ENCODE data around the gene NT5DC3. TPM values are rescaled to one million over a fixed set of nuclear protein-coding genes. Genes with fewer than 3 reads are reported as not detected.

NT5DC3 gene
- total RNA-seq, 1 experiment from 2014 or later = 19.7 TPM

DNA sequence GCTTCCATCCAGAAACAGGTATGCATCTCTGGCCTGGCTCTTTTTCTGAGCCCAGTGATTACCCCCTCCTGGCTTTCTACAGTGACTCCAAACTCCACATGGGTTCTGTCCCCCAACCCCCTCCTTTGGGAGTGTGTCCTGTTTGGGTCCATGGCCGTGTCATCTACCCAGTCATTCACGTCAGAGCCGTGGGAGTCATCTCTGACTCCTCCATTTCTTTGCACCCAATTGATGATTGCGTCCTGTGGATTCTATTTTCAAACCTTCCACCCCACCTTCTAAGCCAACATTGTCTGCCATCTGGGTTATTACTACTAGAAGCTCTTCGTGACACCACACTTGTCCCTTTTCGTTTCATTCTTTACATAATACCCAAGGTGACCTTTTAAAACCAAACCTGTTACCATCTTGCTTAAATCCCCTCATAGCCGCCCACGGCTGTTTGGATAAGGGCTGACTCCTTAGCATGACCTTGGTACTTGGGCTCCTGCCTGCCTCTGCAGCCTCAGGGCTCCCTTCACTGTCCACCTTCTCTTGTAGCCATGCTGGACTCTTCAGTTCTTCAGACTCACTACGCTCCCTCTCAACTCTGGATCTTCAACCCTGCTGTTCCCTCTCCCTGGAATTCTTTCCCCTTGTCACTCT, 38.1 kb upstream of the NT5DC3 start:
- H3K27ac ChIP-seq (ENCODE audit: low read depth, low read length, poor library complexity, severe bottlenecking) = no peak overlapping the region
- no TSS peak for BruUV-seq (replicated peaks)
- H3K9me3 ChIP-seq (ENCODE audit: low read depth, low read length, poor library complexity, severe bottlenecking) = no peaks in the 10 kb centered on the region
- no peaks in the 10 kb centered on the region for H3K27me3 ChIP-seq (replicated peaks; ENCODE audit: insufficient read depth, low read depth, low read length, poor library complexity)
- TF ChIP-seq EZH2 (IDR thresholded peaks at IDR 0.05; ENCODE audit: borderline replicate concordance, low read depth, low read length, poor library complexity, severe bottlenecking) (no peak), CTCF (conservative IDR thresholded peaks at IDR 0.05; ENCODE audit: low read depth, low read length) (no peak)
- no peak for DNase-seq (ENCODE audit: low spot score)
- ChIA-PET POLR2A (ENCODE audit: low non-redundant PET) (no interaction called here), CTCF (interaction anchor here (0.7 kb wide), 1 partner anchor 926 kb away, joined by 6 read pairs; no protein-coding TSS in a partner anchor)
- no peaks in the 10 kb centered on the region for H3K4me1 ChIP-seq (ENCODE audit: insufficient read depth, low read length, poor library complexity, severe bottlenecking)
- no peak overlapping the region for H3K4me3 ChIP-seq (ENCODE audit: low read depth, low read length, poor library complexity, severe bottlenecking)
- intact Hi-C loops (cut with micrococcal nuclease; ENCODE audit: unreplicated experiment) = loop anchor here (2.0 to 5.0 kb wide), 2 partner anchors 107 to 228 kb away; no protein-coding TSS in a partner anchor
- no peaks in the 10 kb centered on the region for H3K36me3 ChIP-seq (ENCODE audit: insufficient read depth, low read length, poor library complexity, severe bottlenecking)

DNA sequence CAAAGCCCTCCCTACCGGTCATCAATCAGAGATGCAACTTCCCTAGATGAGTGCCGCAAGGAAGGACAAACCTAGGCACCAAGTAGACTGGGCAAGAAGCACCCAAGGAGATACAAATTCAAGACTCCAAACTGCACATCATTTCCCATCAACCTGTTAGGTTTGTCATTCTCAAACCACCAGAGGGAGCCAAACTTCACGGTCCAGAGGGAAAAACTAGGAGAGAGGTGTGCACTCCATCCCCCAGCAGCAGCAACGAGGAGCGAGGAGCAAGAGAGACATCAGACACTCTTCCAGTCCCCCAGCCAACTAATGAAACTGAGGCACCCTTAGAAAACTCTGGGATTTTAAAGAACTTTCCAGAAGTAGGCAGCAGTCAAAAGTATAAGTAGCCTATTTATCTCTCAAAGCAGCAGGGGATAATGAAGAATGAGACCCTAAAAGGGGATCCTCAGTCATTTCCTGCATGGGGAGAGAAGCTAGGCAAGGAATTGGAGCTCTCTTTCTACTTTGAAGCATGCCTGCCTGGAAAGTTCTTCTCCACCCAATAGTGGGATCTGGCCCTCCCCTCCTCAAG, 37.0 kb upstream of the NT5DC3 start:
- no peak overlapping the region for H3K4me3 ChIP-seq (ENCODE audit: low read depth, low read length, poor library complexity, severe bottlenecking)
- peak; percentile 84 for TF ChIP-seq CTCF (conservative IDR thresholded peaks at IDR 0.05; ENCODE audit: low read depth, low read length)
- no peak for TF ChIP-seq EZH2 (IDR thresholded peaks at IDR 0.05; ENCODE audit: borderline replicate concordance, low read depth, low read length, poor library complexity, severe bottlenecking)
- ChIA-PET POLR2A (ENCODE audit: low non-redundant PET) (no interaction called here), CTCF (no interaction called here)
- no peaks in the 10 kb centered on the region for H3K4me1 ChIP-seq (ENCODE audit: insufficient read depth, low read length, poor library complexity, severe bottlenecking)
- no peaks in the 10 kb centered on the region for H3K27me3 ChIP-seq (replicated peaks; ENCODE audit: insufficient read depth, low read depth, low read length, poor library complexity)
- no peaks in the 10 kb centered on the region for H3K36me3 ChIP-seq (ENCODE audit: insufficient read depth, low read length, poor library complexity, severe bottlenecking)
- intact Hi-C loops (cut with micrococcal nuclease; ENCODE audit: unreplicated experiment) = loop anchor here (2.0 to 5.0 kb wide), 2 partner anchors 106 to 229 kb away; no protein-coding TSS in a partner anchor
- BruUV-seq (replicated peaks) = no TSS peak
- peak; percentile 84 for DNase-seq (ENCODE audit: low spot score)
- H3K27ac ChIP-seq (ENCODE audit: low read depth, low read length, poor library complexity, severe bottlenecking) = no peak overlapping the region
- H3K9me3 ChIP-seq (ENCODE audit: low read depth, low read length, poor library complexity, severe bottlenecking) = no peaks in the 10 kb centered on the region

DNA sequence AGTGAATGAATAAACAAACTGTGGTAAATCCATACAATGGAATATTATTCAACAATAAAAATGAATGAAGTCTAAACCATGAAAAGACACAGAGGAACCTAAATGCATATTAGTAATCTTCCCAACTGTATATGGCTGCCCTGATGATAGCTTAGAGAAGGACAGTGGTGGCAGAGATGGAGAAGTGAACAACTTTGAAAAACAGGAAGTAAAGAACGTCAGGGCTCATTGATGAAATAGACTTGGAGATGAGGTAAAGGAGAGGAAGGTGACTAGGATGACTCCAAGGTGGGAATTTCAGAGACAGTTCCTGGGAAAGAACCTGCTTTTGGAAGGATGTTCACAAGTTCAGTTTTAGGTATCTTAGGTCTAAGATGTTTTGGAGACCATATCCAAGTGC, 36.3 kb upstream of the NT5DC3 start:
- POLR2A ChIA-PET (ENCODE audit: low non-redundant PET) = no interaction called here
- no peaks in the 10 kb centered on the region for H3K4me1 ChIP-seq (ENCODE audit: insufficient read depth, low read length, poor library complexity, severe bottlenecking)
- no peaks in the 10 kb centered on the region for H3K27me3 ChIP-seq (replicated peaks; ENCODE audit: insufficient read depth, low read depth, low read length, poor library complexity)
- no peak for DNase-seq (ENCODE audit: low spot score)
- no peaks in the 10 kb centered on the region for H3K36me3 ChIP-seq (ENCODE audit: insufficient read depth, low read length, poor library complexity, severe bottlenecking)
- CTCF ChIA-PET = no interaction called here
- H3K4me3 ChIP-seq (ENCODE audit: low read depth, low read length, poor library complexity, severe bottlenecking) = no peak overlapping the region
- H3K27ac ChIP-seq (ENCODE audit: low read depth, low read length, poor library complexity, severe bottlenecking) = no peak overlapping the region
- intact Hi-C loops (cut with micrococcal nuclease; ENCODE audit: unreplicated experiment) = loop anchor here (5.0 kb wide), 1 partner anchor 105 kb away; no protein-coding TSS in a partner anchor
- no TSS peak for BruUV-seq (replicated peaks)
- TF ChIP-seq CTCF (conservative IDR thresholded peaks at IDR 0.05; ENCODE audit: low read depth, low read length) = no peak
- no peak for TF ChIP-seq EZH2 (IDR thresholded peaks at IDR 0.05; ENCODE audit: borderline replicate concordance, low read depth, low read length, poor library complexity, severe bottlenecking)
- no peaks in the 10 kb centered on the region for H3K9me3 ChIP-seq (ENCODE audit: low read depth, low read length, poor library complexity, severe bottlenecking)

All from A673 (cell line).